ENCODE data around the gene LSR. TPM values are rescaled to one million over a fixed set of nuclear protein-coding genes. Genes with fewer than 3 reads are reported as not detected.
A peak's percentile ranks its signal among the peaks of the same experiment; 100 is the strongest.

Gene LSR
- total and polyA plus RNA-seq, 2 of the 4 experiments (the other 2 are of a cell fraction): 0.18 to 0.44 TPM

DNA sequence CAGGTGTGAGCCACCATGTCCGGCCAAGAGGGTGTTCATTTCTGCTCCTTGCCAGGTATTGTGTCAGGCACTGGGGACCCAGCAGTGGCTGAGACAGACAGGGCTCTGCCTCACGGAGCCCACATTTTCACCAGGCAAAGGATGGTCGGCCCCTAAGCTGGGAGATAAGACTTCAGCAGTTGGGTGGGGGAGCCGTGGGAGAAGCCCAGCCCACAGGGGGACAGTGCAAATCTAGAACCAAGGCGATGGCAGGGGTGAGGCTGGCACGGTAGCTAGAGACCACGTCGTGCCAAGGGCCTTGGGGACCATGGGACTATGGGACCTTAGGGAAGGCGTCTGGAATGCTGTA lies 8.3 kb downstream of the LSR start:
- Histone ChIP-seq H3K36me3 (ENCODE audit: control insufficient read depth, insufficient read depth, low read length) (no peaks in the 10 kb centered on the region), H2BK120ac (ENCODE audit: low read depth, low read length) (no peak overlapping the region), H3K56ac (ENCODE audit: extremely low read depth, insufficient read depth, low read length) (no peak overlapping the region), H3K14ac (replicated peaks; ENCODE audit: low read depth, low read length) (no peak overlapping the region), H3K9me3 (ENCODE audit: control insufficient read depth, insufficient read depth, low read length) (no peaks in the 10 kb centered on the region), H2AK9ac (replicated peaks; ENCODE audit: low read depth, low read length, poor library complexity) (no peak overlapping the region), H2AK5ac (ENCODE audit: low read depth, low read length) (no peak overlapping the region), H3K27me3 (ENCODE audit: control insufficient read depth, insufficient read depth, low read length) (peaks cover 23% of the 10 kb centered on the region), H2BK5ac (ENCODE audit: low read depth, low read length, poor library complexity, severe bottlenecking) (no peak overlapping the region), H3K18ac (ENCODE audit: low read depth, low read length) (no peak overlapping the region), H3K4me1 (ENCODE audit: control insufficient read depth, insufficient read depth, low read length) (no peaks in the 10 kb centered on the region), H3K27ac (ENCODE audit: insufficient read depth, low read length) (no peak overlapping the region), H4K20me1 (ENCODE audit: insufficient read depth, low read length) (no peaks in the 10 kb centered on the region), H3K23ac (ENCODE audit: low read depth, low read length) (no peak overlapping the region), H2BK20ac (ENCODE audit: low read depth, low read length) (no peak overlapping the region), H2BK15ac (ENCODE audit: low read depth, low read length) (no peak overlapping the region), H2AFZ (replicated peaks; ENCODE audit: low read length, poor library complexity) (peak overlapping the region; percentile 32), H3K79me1 (ENCODE audit: low read depth in 1 of 2, low read length in 2 of 2) (no peaks in the 10 kb centered on the region), H4K8ac (ENCODE audit: low read depth in 2 of 2, low read length in 2 of 2) (no peak overlapping the region), H3K4me3 (ENCODE audit: insufficient read depth, low read depth, low read length) (no peak overlapping the region), H3K9ac (ENCODE audit: low read depth, low read length) (no peak overlapping the region), H3K9me1 (ENCODE audit: insufficient read depth, low read length) (no peaks in the 10 kb centered on the region), H3K4me2 (ENCODE audit: low read depth, low read length) (no peak overlapping the region), H4K5ac (ENCODE audit: low read depth, low read length) (no peak overlapping the region), H3K4ac (ENCODE audit: low read depth, low read length) (no peak overlapping the region), H4K91ac (ENCODE audit: insufficient read depth, low read depth, low read length) (no peak overlapping the region)
- 62% methylated on average over 6 of the region's 9 CpGs; no CpG with 5 or more reads in 1 of the 2 experiments for WGBS, 2 experiments (ENCODE audit: extremely low coverage in 2 of 2, insufficient read length in 1 of 2)
- dilution Hi-C loops (cut with HindIII; ENCODE audit: low sequenced_read_pairs, unreplicated experiment) (no loop called here), intact Hi-C loops (cut with micrococcal nuclease) (no loop called here), in situ Hi-C loops (cut with MboI; ENCODE audit: low sequenced_read_pairs) (no loop called here)
- ATAC-seq (ENCODE audit: low read depth) (no peak), DNase-seq (no peak)
- ChIA-PET CTCF (interaction anchor here (0.6 kb wide), 1 partner anchor 28 kb away, joined by 4 read pairs; the partner anchor contains the start of gene FAM187B), POLR2A (ENCODE audit: unreplicated experiment) (no interaction called here)
- BruUV-seq (replicated peaks): no TSS peak
- TF ChIP-seq SMC3 (IDR thresholded peaks at IDR 0.05; ENCODE audit: low read depth, low read length): no peak
- no peak for TF ChIP-seq MXI1 (IDR thresholded peaks at IDR 0.05; ENCODE audit: borderline replicate concordance, low read depth, low read length)
- TF ChIP-seq, protein P1, sequence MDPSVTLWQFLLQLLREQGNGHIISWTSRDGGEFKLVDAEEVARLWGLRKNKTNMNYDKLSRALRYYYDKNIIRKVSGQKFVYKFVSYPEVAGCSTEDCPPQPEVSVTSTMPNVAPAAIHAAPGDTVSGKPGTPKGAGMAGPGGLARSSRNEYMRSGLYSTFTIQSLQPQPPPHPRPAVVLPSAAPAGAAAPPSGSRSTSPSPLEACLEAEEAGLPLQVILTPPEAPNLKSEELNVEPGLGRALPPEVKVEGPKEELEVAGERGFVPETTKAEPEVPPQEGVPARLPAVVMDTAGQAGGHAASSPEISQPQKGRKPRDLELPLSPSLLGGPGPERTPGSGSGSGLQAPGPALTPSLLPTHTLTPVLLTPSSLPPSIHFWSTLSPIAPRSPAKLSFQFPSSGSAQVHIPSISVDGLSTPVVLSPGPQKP (IDR thresholded peaks at IDR 0.05; ENCODE audit: borderline replicate concordance, low read depth, low read length): no peak
- no peak for TF ChIP-seq NFE2L2 (IDR thresholded peaks at IDR 0.05; ENCODE audit: low read depth, low read length)

All from IMR-90 (cell line).